ENCODE measurements around the gene C1QTNF5.

C1QTNF5 gene

GRCh38 chr11:119295178-119295577 is 45.5 kb downstream of the C1QTNF5 start:
- no peak for DNase-seq (ENCODE audit: low read depth in 2 of 2)

GRCh38 chr11:119293461-119293860 is 47.2 kb downstream of the C1QTNF5 start:
- DNase-seq (ENCODE audit: low read depth in 2 of 2): no peak

- no peak for DNase-seq (ENCODE audit: low read depth in 2 of 2)
These were observed 49.7 kb downstream of the C1QTNF5 start for GRCh38 chr11:119290894-119291497.

All from stimulated activated CD8-positive, alpha-beta memory T cell treated with anti-CD3 and anti-CD28 coated beads, Interleukin-15, amount 100 ng/mL, for 4 hours (primary cell).